Panc1 (cell line): ENCODE results near the gene MRPL48. TPM values are rescaled to one million over a fixed set of nuclear protein-coding genes. Genes with fewer than 3 reads are reported as not detected.
"Not testable (repeated sequence)": the region's sequence is repeated elsewhere in the genome, so short reads cannot be mapped to it uniquely, and the experiment has no call there.

ENCODE experiments used
- ATAC-seq: fragments of 200-7000 bp; cut with Tn5 transposase; 2 replicates; pipeline ENCODE4 v1.9.1; 2020; ENCODE audit warnings: mild to moderate bottlenecking, moderate library complexity
- BruUV-seq: library from RNA; stranded (reverse); fragments of 400-500 nt; replicated peaks from 2 replicates; lab custom pipeline; 2021; lab: Mats Ljungman, UMichigan
- CTCF ChIA-PET: fragments of 300-600 bp; sonication (Branson Sonifier 250); formaldehyde crosslinking; loops from one replicate; lab custom pipeline; 2022; ENCODE audit warnings: antibody characterized with exemption; lab: Charles Lee
- POLR2A ChIA-PET: fragments of 300-600 bp; sonication (Branson Sonifier 250); formaldehyde crosslinking; loops from one replicate; lab custom pipeline; 2022; ENCODE audit warnings: antibody characterized with exemption; lab: Charles Lee
- DNase-seq: peaks from one replicate; pipeline ENCODE4 v3.0.0-alpha.2; 2010; ENCODE audit warnings: low read depth, low spot score
- H3K27ac ChIP-seq: 2 replicates; pipeline ENCODE4 v1.5.1; 2011; ENCODE audit warnings: mild to moderate bottlenecking, low read length, inconsistent platforms
- H3K27me3 ChIP-seq: fragments of 200-500 bp; sonication (Bioruptor generic); 2 replicates; pipeline ENCODE4 v1.6.0; 2014; ENCODE audit warnings: low read length, inconsistent platforms; ENCODE audit not compliant: control insufficient read depth, insufficient read depth
- H3K36me3 ChIP-seq: fragments of 200-500 bp; sonication (Bioruptor generic); 2 replicates; pipeline ENCODE4 v1.5.1; 2014; ENCODE audit warnings: inconsistent platforms, mild to moderate bottlenecking, low read length, moderate library complexity; ENCODE audit not compliant: control insufficient read depth, insufficient read depth
- H3K4me1 ChIP-seq: 2 replicates; pipeline ENCODE4 v1.5.1; 2011; ENCODE audit warnings: inconsistent platforms, mild to moderate bottlenecking, low read length, moderate library complexity; ENCODE audit not compliant: control insufficient read depth, insufficient read depth
- H3K4me3 ChIP-seq, 2 experiments: 2 replicates each; pipeline ENCODE4 v1.5.1; 2011 to 2012; ENCODE audit warnings: low read depth in 2 of 2, low read length in 2 of 2, mild to moderate bottlenecking in 2 of 2, inconsistent platforms in 1 of 2, moderate library complexity in 1 of 2
- H3K9me3 ChIP-seq: fragments of 200-500 bp; sonication (Bioruptor generic); 2 replicates; pipeline ENCODE4 v1.5.1; 2014; ENCODE audit warnings: low read depth, mild to moderate bottlenecking, inconsistent platforms, low read length, moderate library complexity; ENCODE audit not compliant: control insufficient read depth, insufficient read depth
- POLR2AphosphoS5 ChIP-seq: IDR thresholded peaks from 2 replicates; pipeline ENCODE4 v1.6.1; 2012; ENCODE audit warnings: mild to moderate bottlenecking, low read depth, low read length, moderate library complexity
- REST ChIP-seq, 2 experiments: IDR thresholded peaks; 2 replicates each; pipeline ENCODE4 v1.6.1; 2011 to 2012; ENCODE audit warnings: low read depth in 2 of 2, control low read depth in 1 of 2, low read length in 1 of 2, mild to moderate bottlenecking in 1 of 2, moderate library complexity in 1 of 2; ENCODE audit not compliant: insufficient read depth in 1 of 2
- SIN3A ChIP-seq: IDR thresholded peaks from 2 replicates; pipeline ENCODE4 v1.6.1; 2012; ENCODE audit warnings: low read depth, mild to moderate bottlenecking, low read length, moderate library complexity, borderline replicate concordance; ENCODE audit not compliant: insufficient read depth
- TCF7L2 ChIP-seq: IDR thresholded peaks from 2 replicates; pipeline ENCODE4 v1.6.1; 2011; ENCODE audit warnings: mild to moderate bottlenecking, low read depth, low read length, inconsistent platforms
- in situ Hi-C: cut with HindIII; loops from 2 replicates; pipeline ENCODE4 v1.10.0; 2016; ENCODE audit warnings: low sequenced_read_pairs, low pct_unique_long_range_greater_than_20kb
- intact Hi-C: fragments of 100-400 bp; cut with micrococcal nuclease; formaldehyde crosslinking; loops from one replicate; pipeline ENCODE4 v1.10.0; 2022; ENCODE audit not compliant: unreplicated experiment
- total RNA-seq: library from RNA; stranded (reverse); gene quantifications from one replicate; pipeline ENCODE4 v1.2.1, GENCODE V29; 2021; ENCODE audit not compliant: unreplicated experiment
- TF ChIP-seq, protein P1 (sequence below): fragments of 450-650 bp; IDR thresholded peaks from 2 replicates; pipeline ENCODE4 v1.5.1; 2017; ENCODE audit warnings: mild to moderate bottlenecking

MRPL48 gene
- total RNA-seq, 1 experiment from 2014 or later, result 42.0 TPM

- no peaks in the 10 kb centered on the region for H3K36me3 ChIP-seq
- in situ Hi-C loops (no loop called here), intact Hi-C loops (no loop called here)
- peaks cover 12% of the 10 kb centered on the region for H3K4me1 ChIP-seq
- CTCF ChIA-PET, result interaction anchor here (0.5 kb wide), 1 partner anchor 147 kb away, joined by 4 read pairs; no protein-coding TSS in a partner anchor
- peak; percentile 67 for DNase-seq
- H3K27me3 ChIP-seq, result no peaks in the 10 kb centered on the region
- no peaks in the 10 kb centered on the region for H3K9me3 ChIP-seq
- POLR2A ChIA-PET, result no interaction called here
- no TSS peak for BruUV-seq
- TF ChIP-seq REST (IDR thresholded peaks at IDR 0.05; ENCODE audit: insufficient read depth in 1 of 2, low read depth in 2 of 2, low read length in 1 of 2) (no peak), TCF7L2 (no peak; the same call in 1 of the 2 replicates), SIN3A (no peak), POLR2AphosphoS5 (no peak)
- TF ChIP-seq, protein P1, sequence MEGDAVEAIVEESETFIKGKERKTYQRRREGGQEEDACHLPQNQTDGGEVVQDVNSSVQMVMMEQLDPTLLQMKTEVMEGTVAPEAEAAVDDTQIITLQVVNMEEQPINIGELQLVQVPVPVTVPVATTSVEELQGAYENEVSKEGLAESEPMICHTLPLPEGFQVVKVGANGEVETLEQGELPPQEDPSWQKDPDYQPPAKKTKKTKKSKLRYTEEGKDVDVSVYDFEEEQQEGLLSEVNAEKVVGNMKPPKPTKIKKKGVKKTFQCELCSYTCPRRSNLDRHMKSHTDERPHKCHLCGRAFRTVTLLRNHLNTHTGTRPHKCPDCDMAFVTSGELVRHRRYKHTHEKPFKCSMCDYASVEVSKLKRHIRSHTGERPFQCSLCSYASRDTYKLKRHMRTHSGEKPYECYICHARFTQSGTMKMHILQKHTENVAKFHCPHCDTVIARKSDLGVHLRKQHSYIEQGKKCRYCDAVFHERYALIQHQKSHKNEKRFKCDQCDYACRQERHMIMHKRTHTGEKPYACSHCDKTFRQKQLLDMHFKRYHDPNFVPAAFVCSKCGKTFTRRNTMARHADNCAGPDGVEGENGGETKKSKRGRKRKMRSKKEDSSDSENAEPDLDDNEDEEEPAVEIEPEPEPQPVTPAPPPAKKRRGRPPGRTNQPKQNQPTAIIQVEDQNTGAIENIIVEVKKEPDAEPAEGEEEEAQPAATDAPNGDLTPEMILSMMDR, result no peak
- H3K27ac ChIP-seq, result peak overlapping the region; percentile 56; the same call in 1 of the 2 replicates
- H3K4me3 ChIP-seq, result no peak overlapping the region
- no peak for ATAC-seq
These were observed 3.5 kb upstream of the MRPL48 start for GRCh38 chr11:73784080-73784634.

DNA sequence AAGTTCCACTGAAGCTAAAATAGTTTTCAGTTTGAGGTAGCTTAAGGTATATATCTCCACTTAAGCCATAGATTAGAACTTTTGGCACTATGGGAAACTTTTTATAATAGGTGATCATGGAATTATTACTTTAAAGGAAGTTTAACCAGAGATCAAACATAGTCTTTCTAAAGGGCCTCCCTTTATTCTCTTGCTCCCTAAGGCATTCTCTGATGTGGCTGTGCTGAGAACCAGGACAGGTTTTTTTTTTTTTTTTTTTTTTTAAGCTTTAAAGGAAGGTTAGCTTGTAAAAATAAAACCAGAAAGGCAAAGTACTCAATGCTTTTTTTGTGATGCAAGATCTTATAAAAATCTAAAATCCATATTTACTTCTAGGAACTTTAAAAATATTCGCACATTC is 2.9 kb upstream of the MRPL48 start:
- no peaks in the 10 kb centered on the region for H3K27me3 ChIP-seq
- intact Hi-C loops, result no loop called here
- H3K27ac ChIP-seq, result peak overlapping the region; percentile 56; the same call in 1 of the 2 replicates
- no peak for ATAC-seq
- ChIA-PET POLR2A (interaction anchor here (0.6 kb wide), 1 partner anchor 89 kb away, joined by 9 read pairs; no protein-coding TSS in a partner anchor), CTCF (interaction anchor here (0.5 to 0.6 kb wide), 4 partner anchors 11 to 161 kb away, joined by 4 to 5 read pairs (median 5); no protein-coding TSS in a partner anchor)
- in situ Hi-C loops, result no loop called here
- H3K4me1 ChIP-seq, result peaks cover 15% of the 10 kb centered on the region
- no peaks in the 10 kb centered on the region for H3K9me3 ChIP-seq
- BruUV-seq, result no TSS peak
- no peak overlapping the region for H3K4me3 ChIP-seq
- TF ChIP-seq TCF7L2 (no peak), REST (IDR thresholded peaks at IDR 0.05; ENCODE audit: insufficient read depth in 1 of 2, low read depth in 2 of 2, low read length in 1 of 2) (no peak), POLR2AphosphoS5 (no peak)
- DNase-seq, result no peak
- H3K36me3 ChIP-seq, result no peaks in the 10 kb centered on the region

DNA sequence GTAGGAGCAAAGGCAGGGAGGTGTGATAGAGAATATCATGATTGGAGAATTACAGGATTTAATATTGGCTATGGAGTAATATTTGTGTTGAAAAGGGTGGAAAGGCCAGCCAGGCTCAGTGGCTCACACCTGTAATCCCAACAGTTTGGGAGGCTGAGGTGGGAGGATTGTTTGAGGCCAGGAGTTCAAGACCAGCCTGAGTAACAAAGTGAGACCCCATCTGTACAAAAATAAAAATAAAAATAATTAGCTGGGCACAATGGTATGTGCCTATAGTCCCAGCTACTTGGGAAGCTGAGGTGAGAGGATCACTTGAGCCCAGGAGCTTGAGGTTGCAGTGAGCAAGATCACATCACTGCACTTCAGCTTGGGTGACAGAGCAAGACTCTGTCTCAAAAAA is 2.2 kb upstream of the MRPL48 start:
- ATAC-seq, H3K9me3 ChIP-seq, H3K36me3 ChIP-seq, H3K27me3 ChIP-seq, H3K4me3 ChIP-seq, DNase-seq, in situ Hi-C loops, BruUV-seq, intact Hi-C loops: not testable (repeated sequence)
- peak overlapping the region; percentile 56; the same call in 1 of the 2 replicates for H3K27ac ChIP-seq
- POLR2A ChIA-PET, result interaction anchor here (0.6 to 0.7 kb wide), 2 partner anchors 15 to 90 kb away, joined by 9 to 17 read pairs; no protein-coding TSS in a partner anchor
- peaks cover 12% of the 10 kb centered on the region for H3K4me1 ChIP-seq
- CTCF ChIA-PET, result interaction anchor here (0.6 kb wide), 3 partner anchors 12 to 162 kb away, joined by 5 read pairs; no protein-coding TSS in a partner anchor
